ENCODE measurements around the gene PPP1R1C.

PPP1R1C gene

GRCh38 chr2:182058056-182058455, 72.4 kb downstream of the PPP1R1C start:
- Histone ChIP-seq H3K36me3 (ENCODE audit: control insufficient read depth, insufficient read depth, low read length) (no peaks in the 10 kb centered on the region), H3K4me3 (ENCODE audit: low read depth, low read length) (no peak overlapping the region), H3K9ac (ENCODE audit: low read depth, low read length) (no peak overlapping the region), H3K27me3 (ENCODE audit: control insufficient read depth, insufficient read depth, low read length) (no peaks in the 10 kb centered on the region), H3K4me1 (ENCODE audit: control insufficient read depth, insufficient read depth, low read length) (no peaks in the 10 kb centered on the region), H3K9me3 (ENCODE audit: control insufficient read depth, insufficient read depth, low read length) (no peaks in the 10 kb centered on the region)

DNA sequence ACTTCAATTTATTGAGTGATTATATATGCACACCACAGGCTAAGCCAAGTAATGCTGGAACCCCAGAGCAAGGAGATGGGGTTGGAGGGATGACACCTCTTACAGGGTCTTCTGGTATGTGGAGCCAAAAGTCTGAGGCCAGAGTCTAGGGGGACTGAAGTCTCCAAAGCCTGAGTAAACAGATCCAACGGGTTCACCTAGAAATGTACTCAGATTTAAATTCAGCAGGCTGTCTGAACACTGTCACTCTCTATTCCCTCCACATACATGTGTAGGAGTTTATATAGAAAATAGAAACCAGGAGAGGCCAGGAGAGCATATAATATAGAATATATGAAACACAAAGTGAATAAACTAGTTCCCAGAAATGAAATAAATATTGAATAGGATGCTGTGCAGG, 76.1 kb downstream of the PPP1R1C start:
- H3K9me3 ChIP-seq (ENCODE audit: control insufficient read depth, insufficient read depth, low read length) = no peaks in the 10 kb centered on the region
- no peak overlapping the region for H3K9ac ChIP-seq (ENCODE audit: low read depth, low read length)
- no peaks in the 10 kb centered on the region for H3K36me3 ChIP-seq (ENCODE audit: control insufficient read depth, insufficient read depth, low read length)
- H3K4me3 ChIP-seq (ENCODE audit: low read depth, low read length) = no peak overlapping the region
- H3K4me1 ChIP-seq (ENCODE audit: control insufficient read depth, insufficient read depth, low read length) = no peaks in the 10 kb centered on the region
- no peaks in the 10 kb centered on the region for H3K27me3 ChIP-seq (ENCODE audit: control insufficient read depth, insufficient read depth, low read length)

DNA sequence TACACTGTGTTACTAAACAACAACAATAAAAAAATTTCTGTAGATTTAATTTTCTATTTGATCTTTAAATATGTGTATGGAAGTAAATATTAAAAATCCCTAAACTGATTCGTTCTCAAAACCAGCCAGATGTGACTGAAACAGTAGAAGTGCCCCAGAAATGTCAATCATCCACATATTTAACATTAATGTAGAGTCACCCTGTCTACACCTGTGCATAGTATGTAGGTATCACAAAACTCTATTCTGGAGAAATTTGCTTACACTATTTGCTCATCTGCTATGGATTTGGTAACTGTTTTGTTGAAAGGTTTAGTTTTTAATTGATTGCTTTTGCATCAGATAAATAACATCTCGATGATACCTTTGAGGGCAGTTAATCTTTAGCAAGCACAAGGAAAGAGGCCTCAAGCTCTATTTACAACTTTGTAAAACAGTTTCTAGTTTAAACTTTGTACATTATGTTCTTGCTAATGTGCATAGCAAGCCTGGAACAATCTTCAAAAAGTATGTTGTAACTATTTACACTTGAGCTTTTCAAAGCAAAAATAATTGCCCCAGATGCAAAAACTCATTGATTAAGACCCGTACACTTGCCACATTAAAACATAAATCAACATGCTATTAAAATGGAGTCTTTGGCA, 76.8 kb downstream of the PPP1R1C start:
- H3K9ac ChIP-seq (ENCODE audit: low read depth, low read length) = no peak overlapping the region
- no peaks in the 10 kb centered on the region for H3K27me3 ChIP-seq (ENCODE audit: control insufficient read depth, insufficient read depth, low read length)
- H3K36me3 ChIP-seq (ENCODE audit: control insufficient read depth, insufficient read depth, low read length) = no peaks in the 10 kb centered on the region

DNA sequence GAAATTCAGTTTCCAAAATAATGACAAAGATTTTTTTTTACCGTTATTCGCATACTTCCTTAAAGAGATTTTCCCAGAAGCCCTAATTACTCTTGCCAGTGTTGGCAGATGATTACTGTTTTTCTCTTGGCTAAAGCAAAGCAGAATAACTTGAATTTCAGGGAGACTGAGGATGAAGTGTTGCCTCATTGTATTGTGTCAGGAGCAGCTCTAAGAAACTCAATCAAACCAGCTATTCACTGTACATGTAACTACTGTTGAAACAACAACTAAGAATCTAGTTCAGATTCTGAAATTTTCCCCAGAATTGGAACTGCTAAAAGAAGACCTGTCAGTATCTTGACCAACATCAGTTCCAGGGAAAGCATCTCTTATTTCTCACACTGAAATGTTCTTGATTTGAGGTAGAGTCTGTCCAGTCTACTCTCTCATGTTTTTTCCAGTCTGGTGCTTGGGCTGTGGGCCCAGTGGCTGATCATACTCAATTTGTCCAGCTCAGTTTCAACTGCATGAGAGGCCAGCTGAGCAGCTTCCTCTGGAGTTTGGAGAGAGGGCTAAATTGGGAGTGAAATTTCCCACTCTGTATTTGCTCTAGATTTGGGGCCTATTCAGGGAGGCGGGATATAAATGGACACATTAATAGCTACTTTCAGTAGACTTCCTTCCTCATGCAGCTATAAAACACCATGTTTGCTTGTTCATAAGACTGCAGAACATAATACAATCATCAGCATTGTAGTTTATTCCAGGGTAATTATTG, 78.5 kb downstream of the PPP1R1C start:
- no peak overlapping the region for H3K4me3 ChIP-seq (ENCODE audit: low read depth, low read length)
- H3K4me1 ChIP-seq (ENCODE audit: control insufficient read depth, insufficient read depth, low read length) = peaks cover 9% of the 10 kb centered on the region
- H3K27me3 ChIP-seq (ENCODE audit: control insufficient read depth, insufficient read depth, low read length) = no peaks in the 10 kb centered on the region
- H3K9ac ChIP-seq (ENCODE audit: low read depth, low read length) = no peak overlapping the region
- H3K9me3 ChIP-seq (ENCODE audit: control insufficient read depth, insufficient read depth, low read length) = no peaks in the 10 kb centered on the region
- no peaks in the 10 kb centered on the region for H3K36me3 ChIP-seq (ENCODE audit: control insufficient read depth, insufficient read depth, low read length)

More for the DNA sequence above, 76.8 kb downstream of the PPP1R1C start:
- no peaks in the 10 kb centered on the region for H3K4me1 ChIP-seq (ENCODE audit: control insufficient read depth, insufficient read depth, low read length)
- H3K9me3 ChIP-seq (ENCODE audit: control insufficient read depth, insufficient read depth, low read length) = no peaks in the 10 kb centered on the region
- H3K4me3 ChIP-seq (ENCODE audit: low read depth, low read length) = no peak overlapping the region

GRCh38 chr2:182066400-182067087, 80.9 kb downstream of the PPP1R1C start:
- Histone ChIP-seq H3K4me3 (ENCODE audit: low read depth, low read length) (no peak overlapping the region), H3K36me3 (ENCODE audit: control insufficient read depth, insufficient read depth, low read length) (no peaks in the 10 kb centered on the region), H3K4me1 (ENCODE audit: control insufficient read depth, insufficient read depth, low read length) (peaks cover 13% of the 10 kb centered on the region), H3K9ac (ENCODE audit: low read depth, low read length) (no peak overlapping the region), H3K27me3 (ENCODE audit: control insufficient read depth, insufficient read depth, low read length) (no peaks in the 10 kb centered on the region), H3K9me3 (ENCODE audit: control insufficient read depth, insufficient read depth, low read length) (no peaks in the 10 kb centered on the region)

DNA sequence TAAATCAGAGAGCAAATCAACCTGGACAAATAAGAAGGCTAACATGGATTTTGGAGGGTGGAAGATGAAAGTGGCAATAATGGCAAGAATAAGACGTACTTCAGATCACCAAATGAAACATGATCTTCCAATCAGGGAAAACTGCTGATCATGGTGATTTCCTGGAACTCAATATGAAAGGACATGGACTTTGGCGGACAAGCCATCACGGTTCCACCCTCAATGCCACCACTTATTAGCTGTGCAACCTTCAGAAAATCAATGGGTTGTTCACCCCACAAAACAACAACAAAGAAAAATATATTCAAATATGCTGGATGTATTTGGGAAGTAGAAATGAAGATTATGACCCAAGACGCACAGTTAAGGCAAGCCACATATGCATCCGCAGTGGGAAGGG, 81.7 kb downstream of the PPP1R1C start:
- Histone ChIP-seq H3K9ac (ENCODE audit: low read depth, low read length) (no peak overlapping the region), H3K4me3 (ENCODE audit: low read depth, low read length) (no peak overlapping the region), H3K9me3 (ENCODE audit: control insufficient read depth, insufficient read depth, low read length) (no peaks in the 10 kb centered on the region), H3K36me3 (ENCODE audit: control insufficient read depth, insufficient read depth, low read length) (no peaks in the 10 kb centered on the region), H3K27me3 (ENCODE audit: control insufficient read depth, insufficient read depth, low read length) (no peaks in the 10 kb centered on the region), H3K4me1 (ENCODE audit: control insufficient read depth, insufficient read depth, low read length) (peaks cover 13% of the 10 kb centered on the region)

- no peak overlapping the region for H3K4me3 ChIP-seq (ENCODE audit: low read depth, low read length)
Measured at GRCh38 chr2:182068811-182069210, 83.2 kb downstream of the PPP1R1C start.

GRCh38 chr2:182069416-182069815, 83.8 kb downstream of the PPP1R1C start:
- no peaks in the 10 kb centered on the region for H3K27me3 ChIP-seq (ENCODE audit: control insufficient read depth, insufficient read depth, low read length)
- no peak overlapping the region for H3K4me3 ChIP-seq (ENCODE audit: low read depth, low read length)
- H3K36me3 ChIP-seq (ENCODE audit: control insufficient read depth, insufficient read depth, low read length) = no peaks in the 10 kb centered on the region
- no peaks in the 10 kb centered on the region for H3K9me3 ChIP-seq (ENCODE audit: control insufficient read depth, insufficient read depth, low read length)
- H3K4me1 ChIP-seq (ENCODE audit: control insufficient read depth, insufficient read depth, low read length) = peaks cover 13% of the 10 kb centered on the region
- no peak overlapping the region for H3K9ac ChIP-seq (ENCODE audit: low read depth, low read length)

More at GRCh38 chr2:182068811-182069210, 83.2 kb downstream of the PPP1R1C start:
- no peaks in the 10 kb centered on the region for H3K9me3 ChIP-seq (ENCODE audit: control insufficient read depth, insufficient read depth, low read length)
- H3K27me3 ChIP-seq (ENCODE audit: control insufficient read depth, insufficient read depth, low read length) = no peaks in the 10 kb centered on the region
- no peak overlapping the region for H3K9ac ChIP-seq (ENCODE audit: low read depth, low read length)
- peaks cover 13% of the 10 kb centered on the region for H3K4me1 ChIP-seq (ENCODE audit: control insufficient read depth, insufficient read depth, low read length)
- no peaks in the 10 kb centered on the region for H3K36me3 ChIP-seq (ENCODE audit: control insufficient read depth, insufficient read depth, low read length)

GRCh38 chr2:182069908-182070307, 84.3 kb downstream of the PPP1R1C start:
- H3K9ac ChIP-seq (ENCODE audit: low read depth, low read length) = no peak overlapping the region
- H3K4me3 ChIP-seq (ENCODE audit: low read depth, low read length) = no peak overlapping the region
- no peaks in the 10 kb centered on the region for H3K36me3 ChIP-seq (ENCODE audit: control insufficient read depth, insufficient read depth, low read length)
- H3K4me1 ChIP-seq (ENCODE audit: control insufficient read depth, insufficient read depth, low read length) = peaks cover 13% of the 10 kb centered on the region
- no peaks in the 10 kb centered on the region for H3K27me3 ChIP-seq (ENCODE audit: control insufficient read depth, insufficient read depth, low read length)
- H3K9me3 ChIP-seq (ENCODE audit: control insufficient read depth, insufficient read depth, low read length) = no peaks in the 10 kb centered on the region

DNA sequence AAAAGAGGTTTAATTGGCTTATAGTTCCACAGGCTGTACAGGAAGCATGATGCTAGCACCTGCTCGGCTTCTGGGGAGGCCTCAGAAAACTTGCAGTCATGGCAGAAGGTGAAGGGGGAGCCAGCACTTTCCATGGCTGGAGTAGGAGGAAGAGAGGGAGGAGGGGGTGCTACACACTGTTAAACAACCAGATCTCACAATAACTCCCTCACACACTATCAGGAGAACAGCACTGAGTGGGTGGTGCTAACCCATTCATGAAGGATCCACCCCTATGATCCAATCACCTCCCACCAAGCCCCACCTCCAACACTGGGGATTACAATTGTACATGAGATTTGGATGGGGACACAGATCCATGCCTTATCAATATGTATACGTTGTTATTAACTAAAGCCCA, 85.1 kb downstream of the PPP1R1C start:
- Histone ChIP-seq H3K4me1 (ENCODE audit: control insufficient read depth, insufficient read depth, low read length) (peaks cover 13% of the 10 kb centered on the region), H3K9ac (ENCODE audit: low read depth, low read length) (no peak overlapping the region), H3K36me3 (ENCODE audit: control insufficient read depth, insufficient read depth, low read length) (no peaks in the 10 kb centered on the region), H3K9me3 (ENCODE audit: control insufficient read depth, insufficient read depth, low read length) (no peaks in the 10 kb centered on the region), H3K27me3 (ENCODE audit: control insufficient read depth, insufficient read depth, low read length) (no peaks in the 10 kb centered on the region), H3K4me3 (ENCODE audit: low read depth, low read length) (no peak overlapping the region)

GRCh38 chr2:182072861-182073260, 87.2 kb downstream of the PPP1R1C start:
- Histone ChIP-seq H3K4me3 (ENCODE audit: low read depth, low read length) (no peak overlapping the region), H3K36me3 (ENCODE audit: control insufficient read depth, insufficient read depth, low read length) (no peaks in the 10 kb centered on the region), H3K4me1 (ENCODE audit: control insufficient read depth, insufficient read depth, low read length) (peaks cover 13% of the 10 kb centered on the region), H3K27me3 (ENCODE audit: control insufficient read depth, insufficient read depth, low read length) (no peaks in the 10 kb centered on the region), H3K9me3 (ENCODE audit: control insufficient read depth, insufficient read depth, low read length) (no peaks in the 10 kb centered on the region), H3K9ac (ENCODE audit: low read depth, low read length) (no peak overlapping the region)

- Histone ChIP-seq H3K4me1 (ENCODE audit: control insufficient read depth, insufficient read depth, low read length) (peaks cover 9% of the 10 kb centered on the region), H3K36me3 (ENCODE audit: control insufficient read depth, insufficient read depth, low read length) (no peaks in the 10 kb centered on the region), H3K9me3 (ENCODE audit: control insufficient read depth, insufficient read depth, low read length) (no peaks in the 10 kb centered on the region), H3K4me3 (ENCODE audit: low read depth, low read length) (no peak overlapping the region), H3K9ac (ENCODE audit: low read depth, low read length) (no peak overlapping the region), H3K27me3 (ENCODE audit: control insufficient read depth, insufficient read depth, low read length) (no peaks in the 10 kb centered on the region)
Measured at GRCh38 chr2:182073613-182074012, 88.0 kb downstream of the PPP1R1C start.
